Pancreas (tissue), 10 donors: ENCODE measurements around the gene JCAD. TPM values are rescaled to one million over a fixed set of nuclear protein-coding genes. Genes with fewer than 3 reads are reported as not detected.
A peak's percentile ranks its signal among the peaks of the same experiment; 100 is the strongest.

Experiments used
- ATAC-seq, 4 donors: fragments of 200-7000 bp; cut with Tn5 transposase; one replicate each; pipeline versions ENCODE4 v1.8.0 to v1.9.1; 2020; ENCODE audit warnings: mild to moderate bottlenecking in 4 of 4, moderate library complexity in 4 of 4
- DNase-seq, 6 donors: peaks; one replicate each; pipeline ENCODE4 v3.0.0-alpha.2; 2020
- FAIRE-seq: peaks from 2 replicates; lab custom pipeline; 2012; peaks lifted over from hg19 to GRCh38; lab: Jason Lieb, UNC
- H3K27ac ChIP-seq, 4 donors: fragments of 200-600 bp; sonication (generic); 1 replicate in 3 of 4; 2 replicates in 1 of 4; pipeline versions ENCODE4 v1.5.0 to v1.8.0; 2020
- H3K27me3 ChIP-seq, 4 donors: fragments of 200-600 bp; one replicate each; pipeline ENCODE4 v1.8.0; 2021
- H3K36me3 ChIP-seq, 3 donors: fragments of 200-600 bp; sonication (generic) in 1 of 3; one replicate each; pipeline versions ENCODE4 v1.5.0 to v1.8.0; 2020 to 2021
- H3K4me1 ChIP-seq, 3 donors: fragments of 200-600 bp; one replicate each; pipeline ENCODE4 v1.8.0; 2021
- H3K4me3 ChIP-seq, 4 donors: fragments of 200-600 bp; sonication (generic) in 2 of 4; one replicate each; pipeline versions ENCODE4 v1.5.0 to v1.8.0; 2020 to 2021
- H3K9me3 ChIP-seq, 4 donors: fragments of 200-600 bp; one replicate each; pipeline ENCODE4 v1.8.0; 2021
- WGBS, 2 donors: extraction: QIAGEN DNeasy Blood & Tissue Kit; methylation state at CpG; one replicate each; pipeline ENCODE4 v1.1.7; 2013; 5-methylcytosine and 5-hydroxymethylcytosine counted together
- intact Hi-C, 3 donors: fragments of 100-400 bp; cut with DNase I; formaldehyde crosslinking; loops; one replicate each; pipeline versions ENCODE4 v1.11.1 to v1.14.2; 2022
- polyA plus RNA-seq, 2 donors: library from polyadenylated mRNA; stranded (reverse); fragments of 200-250 nt; gene quantifications; one replicate each; pipeline ENCODE4 v1.2.3, GENCODE V29; 2013
- total RNA-seq, 6 donors: library from RNA; stranded (reverse); fragmentation: NEBNext Ultra II Directional in 4 of 6; extraction: Animal tissue kit (Norgen Biotek cat#: 25700) in 4 of 6; gene quantifications; one replicate each; pipeline versions ENCODE4 v1.2.1 to v1.2.4, GENCODE V29; 2021 to 2023
- TF ChIP-seq, protein P1 (sequence below), 4 donors: fragments of 200-600 bp; sonication (generic) in 3 of 4; IDR thresholded peaks; one replicate each; pipeline versions ENCODE4 v1.5.0 to v1.8.0; 2021; ENCODE audit warnings: antibody characterized with exemption in 4 of 4
- donor health status: healthy with polysubstance abuse.
- donor health status: DM: no; HTN: no; CAD: no; lungs with moderate emphysema.
- donor health status: DM: no; HTN: no; CAD: no.
- donor health status: control.
- donor health status: control.
- donor health status: Bipolar disorder and iron deficiency.
- donor health status: DM: yes; HTN: yes; CAD: no.
- donor health status: DM: no; HTN: no; CAD: no.
- donor health status: DM: no; HTN: no; CAD: no.
- donor health status: DM: yes; HTN: yes; CAD: no.

JCAD gene
- total and polyA plus RNA-seq, 8 donors = 10.0 to 48.2 (median 23.0) TPM

DNA sequence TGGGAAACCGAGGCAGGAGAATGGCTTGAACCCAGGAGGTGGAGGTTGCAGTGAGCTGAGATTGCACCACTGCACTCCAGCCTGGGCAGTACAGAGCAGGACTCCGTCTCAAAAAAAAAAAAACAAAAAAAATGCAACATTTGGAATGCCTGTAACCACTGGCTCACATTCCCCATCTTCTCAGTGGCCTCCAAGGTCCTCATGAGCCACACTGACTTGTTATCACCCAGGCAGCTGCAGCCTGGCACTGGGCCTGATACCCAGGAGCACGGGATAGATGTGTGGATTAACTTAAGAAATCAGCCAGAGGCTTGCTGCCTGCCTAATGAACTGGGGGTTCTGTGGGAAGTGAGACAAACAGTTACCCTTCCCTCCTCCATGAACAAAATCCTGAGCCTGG lies 23.0 kb downstream of the JCAD start:
- no peaks in the 10 kb centered on the region for H3K9me3 ChIP-seq
- FAIRE-seq (no peak), DNase-seq (no peak), ATAC-seq (peak in 1 of 4 donors; percentile 28)
- intact Hi-C loops = no loop called here
- no peak overlapping the region for H3K27ac ChIP-seq
- H3K36me3 ChIP-seq = no peaks in the 10 kb centered on the region
- WGBS, 2 donors = 37 to 68% methylated on average over 3 of the region's 3 CpGs
- H3K4me3 ChIP-seq = no peak overlapping the region
- no peaks in the 10 kb centered on the region for H3K27me3 ChIP-seq
- H3K4me1 ChIP-seq = no peaks in the 10 kb centered on the region
- TF ChIP-seq, protein P1, sequence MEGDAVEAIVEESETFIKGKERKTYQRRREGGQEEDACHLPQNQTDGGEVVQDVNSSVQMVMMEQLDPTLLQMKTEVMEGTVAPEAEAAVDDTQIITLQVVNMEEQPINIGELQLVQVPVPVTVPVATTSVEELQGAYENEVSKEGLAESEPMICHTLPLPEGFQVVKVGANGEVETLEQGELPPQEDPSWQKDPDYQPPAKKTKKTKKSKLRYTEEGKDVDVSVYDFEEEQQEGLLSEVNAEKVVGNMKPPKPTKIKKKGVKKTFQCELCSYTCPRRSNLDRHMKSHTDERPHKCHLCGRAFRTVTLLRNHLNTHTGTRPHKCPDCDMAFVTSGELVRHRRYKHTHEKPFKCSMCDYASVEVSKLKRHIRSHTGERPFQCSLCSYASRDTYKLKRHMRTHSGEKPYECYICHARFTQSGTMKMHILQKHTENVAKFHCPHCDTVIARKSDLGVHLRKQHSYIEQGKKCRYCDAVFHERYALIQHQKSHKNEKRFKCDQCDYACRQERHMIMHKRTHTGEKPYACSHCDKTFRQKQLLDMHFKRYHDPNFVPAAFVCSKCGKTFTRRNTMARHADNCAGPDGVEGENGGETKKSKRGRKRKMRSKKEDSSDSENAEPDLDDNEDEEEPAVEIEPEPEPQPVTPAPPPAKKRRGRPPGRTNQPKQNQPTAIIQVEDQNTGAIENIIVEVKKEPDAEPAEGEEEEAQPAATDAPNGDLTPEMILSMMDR (IDR thresholded peaks at IDR 0.05) = no peak

DNA sequence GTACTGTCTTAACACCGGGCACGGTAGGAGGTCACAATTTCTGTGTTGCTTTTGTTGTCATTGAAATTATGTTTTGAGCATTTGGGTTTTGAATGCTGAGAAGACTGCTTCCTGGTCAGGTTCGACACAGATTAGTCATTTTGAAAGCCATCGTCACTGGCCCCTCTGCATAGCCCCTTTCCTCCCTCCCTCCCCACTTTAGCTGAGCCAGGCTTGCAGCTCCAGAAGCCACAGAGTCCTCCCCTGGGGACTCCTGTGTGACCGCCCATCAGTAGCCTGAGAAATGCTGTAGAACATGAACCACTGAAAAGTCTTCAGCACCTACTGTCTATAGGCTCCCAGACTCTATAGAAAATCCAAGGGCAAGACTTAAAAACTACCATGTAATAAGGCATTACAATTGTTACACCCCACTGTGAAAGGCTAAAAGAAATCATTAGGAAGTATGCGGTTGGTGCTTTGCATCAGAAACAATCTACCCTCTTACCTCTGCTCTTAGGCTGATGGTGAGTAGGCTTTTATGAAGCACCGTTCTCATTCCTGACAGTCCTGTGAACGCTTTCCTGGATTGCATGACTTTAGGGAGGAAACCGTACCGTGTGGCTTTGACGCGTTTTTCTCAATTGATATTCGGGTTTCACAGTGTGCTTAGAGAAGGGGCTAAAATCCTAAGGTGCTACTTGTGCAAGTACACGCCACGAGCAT lies 24.8 kb downstream of the JCAD start:
- Histone ChIP-seq H3K27me3 (no peaks in the 10 kb centered on the region), H3K9me3 (no peaks in the 10 kb centered on the region), H3K4me3 (no peak overlapping the region), H3K36me3 (no peaks in the 10 kb centered on the region), H3K27ac (no peak overlapping the region), H3K4me1 (no peaks in the 10 kb centered on the region)
- no peak for ATAC-seq
- no peak for DNase-seq
- no peak for FAIRE-seq
- WGBS, 2 donors = 60 to 61% methylated on average over 15 of the region's 15 CpGs
- intact Hi-C loops = no loop called here
- TF ChIP-seq, protein P1 (IDR thresholded peaks at IDR 0.05) = no peak

DNA sequence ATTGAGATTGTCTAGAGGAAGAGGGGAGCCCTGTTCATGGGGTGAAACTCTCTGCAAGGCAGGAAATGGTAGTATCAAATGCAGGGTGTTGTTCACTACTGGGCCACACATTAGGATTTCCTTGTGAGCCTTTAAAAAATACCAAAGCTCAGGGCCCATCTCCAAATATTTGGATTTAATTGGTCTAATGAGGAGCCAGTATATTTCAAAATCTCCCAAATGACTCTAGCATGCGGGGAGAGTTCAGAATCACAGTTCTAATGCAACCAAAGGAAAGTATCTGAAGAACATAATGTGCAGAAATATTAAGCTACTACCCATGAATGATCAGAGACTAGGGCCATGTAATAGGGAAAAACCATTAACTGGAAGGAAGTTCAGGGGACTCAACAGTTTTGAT lies 27.3 kb downstream of the JCAD start:
- Histone ChIP-seq H3K4me1 (peaks cover 0 to 5% (median 0%) of the 10 kb centered on the region in 3 donors), H3K27me3 (no peaks in the 10 kb centered on the region), H3K27ac (no peak overlapping the region), H3K36me3 (no peaks in the 10 kb centered on the region), H3K4me3 (no peak overlapping the region), H3K9me3 (no peaks in the 10 kb centered on the region)
- ATAC-seq (no peak), DNase-seq (no peak), FAIRE-seq (no peak)
- WGBS, 2 donors = 90 to 97% methylated on average over 1 of the region's 1 CpG
- TF ChIP-seq, protein P1 (IDR thresholded peaks at IDR 0.05) = no peak
- intact Hi-C loops = no loop called here

DNA sequence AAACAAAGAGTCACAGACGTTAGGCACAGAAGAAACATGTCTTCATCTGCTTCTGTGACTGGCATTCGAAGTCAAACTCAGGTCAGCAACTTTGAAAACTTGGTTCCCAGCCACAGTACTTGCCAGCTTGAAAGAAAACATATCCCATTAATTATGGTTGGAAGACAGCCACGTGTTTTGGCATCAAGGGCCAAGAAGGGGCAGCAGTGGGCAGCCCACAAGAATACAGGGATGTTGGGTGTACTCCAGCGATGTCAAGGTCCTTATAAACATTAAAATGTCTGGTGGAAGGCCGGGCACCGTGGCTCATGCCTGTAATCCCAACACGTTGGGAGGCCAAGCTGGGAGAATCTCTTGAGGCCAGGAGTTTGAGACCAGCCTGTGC lies 29.5 kb downstream of the JCAD start:
- intact Hi-C loops = no loop called here
- 40 to 48% methylated on average over 7 of the region's 7 CpGs for WGBS, 2 donors
- no peaks in the 10 kb centered on the region for H3K27me3 ChIP-seq
- peaks cover 0 to 5% (median 0%) of the 10 kb centered on the region in 3 donors for H3K4me1 ChIP-seq
- peak overlapping the region in 1 of 4 donors; percentile 4 for H3K27ac ChIP-seq
- ATAC-seq (peak in 3 of 4 donors; percentile 43 to 57 (median 51)), DNase-seq (peak in 2 of 6 donors; percentile 22 to 43), FAIRE-seq (no peak)
- no peak overlapping the region for H3K4me3 ChIP-seq
- H3K9me3 ChIP-seq = no peaks in the 10 kb centered on the region
- H3K36me3 ChIP-seq = no peaks in the 10 kb centered on the region
- TF ChIP-seq, protein P1 (IDR thresholded peaks at IDR 0.05) = no peak
